H1 (cell line): ENCODE data around the gene GATAD2B. TPM values are rescaled to one million over a fixed set of nuclear protein-coding genes. Genes with fewer than 3 reads are reported as not detected.

ENCODE experiments used
- CTCF ChIA-PET: fragments of 300-600 bp; sonication (Branson Sonifier 250); formaldehyde crosslinking; loops from one replicate; lab custom pipeline; 2021; ENCODE audit not compliant: partially characterized antibody; lab: Charles Lee
- POLR2A ChIA-PET: fragments of 300-600 bp; sonication (Branson Sonifier 250); formaldehyde crosslinking; loops from one replicate; lab custom pipeline; 2021; ENCODE audit warnings: inconsistent platforms; ENCODE audit not compliant: partially characterized antibody; lab: Charles Lee
- DNase-seq, 2 experiments: peaks; one replicate each; pipeline versions ENCODE4 v3.0.0 to v3.0.0-alpha.2; 2010 to 2022; ENCODE audit warnings: low spot score in 2 of 2, low read depth in 1 of 2, mixed read lengths in 1 of 2
- FAIRE-seq: peaks from 2 replicates; lab custom pipeline; 2011; peaks lifted over from hg19 to GRCh38; lab: Jason Lieb, UNC
- H2AFZ ChIP-seq: 2 replicates; pipeline ENCODE4 v1.8.1; 2012; ENCODE audit warnings: low read length, inconsistent platforms
- H2AK5ac ChIP-seq: 2 replicates; pipeline ENCODE4 v1.6.1; 2013; ENCODE audit warnings: low read depth, low read length
- H2BK120ac ChIP-seq: replicated peaks from 2 replicates; pipeline ENCODE3; 2013; ENCODE audit warnings: low read depth, low read length, inconsistent platforms
- H2BK12ac ChIP-seq: 2 replicates; pipeline ENCODE4 v1.6.1; 2013; ENCODE audit warnings: low read depth, low read length
- H2BK15ac ChIP-seq: 2 replicates; pipeline ENCODE4 v1.6.1; 2013; ENCODE audit warnings: low read length
- H2BK20ac ChIP-seq: 2 replicates; pipeline ENCODE4 v1.6.1; 2013; ENCODE audit warnings: low read length
- H2BK5ac ChIP-seq: 2 replicates; pipeline ENCODE4 v1.6.1; 2013; ENCODE audit warnings: low read depth, low read length
- H3K14ac ChIP-seq: 2 replicates; pipeline ENCODE4 v1.6.1; 2013; ENCODE audit warnings: inconsistent platforms; ENCODE audit not compliant: insufficient read length
- H3K18ac ChIP-seq: 2 replicates; pipeline ENCODE4 v1.6.1; 2013; ENCODE audit warnings: low read length; ENCODE audit errors: extremely low read depth
- H3K23ac ChIP-seq: 2 replicates; pipeline ENCODE4 v1.6.1; 2013; ENCODE audit warnings: inconsistent platforms; ENCODE audit not compliant: insufficient read length
- H3K23me2 ChIP-seq: 2 replicates; pipeline ENCODE4 v1.6.1; 2013; ENCODE audit warnings: low read depth, low read length
- H3K27ac ChIP-seq: 2 replicates; pipeline ENCODE4 v1.6.1; 2011; ENCODE audit warnings: low read depth, low read length, inconsistent platforms
- H3K27me3 ChIP-seq, 4 experiments: replicated peaks in 1 of 4; 1 replicate in 1 of 4; 2 replicates in 3 of 4; pipeline versions ENCODE4 v1.6.1 to v1.8.1; 2011 to 2013; ENCODE audit warnings: low read length in 3 of 4, mild to moderate bottlenecking in 3 of 4, inconsistent platforms in 2 of 4, mixed read lengths in 2 of 4, moderate library complexity in 1 of 4; ENCODE audit not compliant: control insufficient read depth in 3 of 4, insufficient read depth in 3 of 4; ENCODE audit errors: extremely low read depth in 1 of 4
- H3K36me3 ChIP-seq, 4 experiments: 2 replicates each; pipeline versions ENCODE4 v1.6.1 to v1.8.1; 2011 to 2013; ENCODE audit warnings: mild to moderate bottlenecking in 4 of 4, low read length in 3 of 4, moderate library complexity in 2 of 4, control low read depth in 1 of 4, inconsistent platforms in 1 of 4; ENCODE audit not compliant: insufficient read depth in 4 of 4, control insufficient read depth in 2 of 4
- H3K4ac ChIP-seq: replicated peaks from 2 replicates; pipeline ENCODE3; 2013; ENCODE audit warnings: low read length, low read depth, mixed read lengths, inconsistent platforms; ENCODE audit not compliant: insufficient read length
- H3K4me1 ChIP-seq, 4 experiments: replicated peaks in 1 of 4; 1 replicate in 1 of 4; 2 replicates in 3 of 4; pipeline versions ENCODE4 v1.6.1 to v1.8.1; 2011 to 2013; ENCODE audit warnings: low read length in 3 of 4, inconsistent platforms in 2 of 4, mixed read lengths in 1 of 4; ENCODE audit not compliant: insufficient read depth in 4 of 4, control insufficient read depth in 3 of 4
- H3K4me2 ChIP-seq, 2 experiments: 2 replicates each; pipeline versions ENCODE4 v1.6.1 to v1.8.1; 2011 to 2013; ENCODE audit warnings: low read depth in 2 of 2, low read length in 2 of 2, control low read depth in 1 of 2, inconsistent platforms in 1 of 2, mild to moderate bottlenecking in 1 of 2; ENCODE audit not compliant: insufficient read depth in 1 of 2
- H3K4me3 ChIP-seq, 4 experiments: fragments of 200-600, 300-600 bp in 1 of 4; sonication (generic), shearing (Covaris generic), sonication (Bioruptor Twin) in 1 of 4; 2 replicates each; pipeline versions ENCODE4 v1.5.1 to v1.8.1; 2011 to 2016; ENCODE audit warnings: low read length in 4 of 4, low read depth in 3 of 4, control low read depth in 2 of 4, inconsistent platforms in 2 of 4, mild to moderate bottlenecking in 2 of 4, mixed read lengths in 1 of 4, moderate library complexity in 1 of 4; ENCODE audit not compliant: insufficient read depth in 2 of 4; ENCODE audit errors: extremely low read depth in 1 of 4
- H3K56ac ChIP-seq: replicated peaks from 2 replicates; pipeline ENCODE3; 2013; ENCODE audit warnings: low read depth, mild to moderate bottlenecking, mixed read lengths, low read length, inconsistent platforms; ENCODE audit not compliant: insufficient read length
- H3K79me1 ChIP-seq: 2 replicates; pipeline ENCODE4 v1.6.1; 2013; ENCODE audit warnings: low read depth, low read length, control low read depth
- H3K79me2 ChIP-seq, 2 experiments: 2 replicates each; pipeline versions ENCODE4 v1.6.1 to v1.8.1; 2012 to 2013; ENCODE audit warnings: low read length in 2 of 2, mild to moderate bottlenecking in 2 of 2, inconsistent platforms in 1 of 2; ENCODE audit not compliant: insufficient read depth in 2 of 2, control insufficient read depth in 1 of 2
- H3K9ac ChIP-seq, 4 experiments: replicated peaks in 1 of 4; 1 replicate in 1 of 4; 2 replicates in 3 of 4; pipeline versions ENCODE4 v1.6.1 to v1.8.1; 2011 to 2013; ENCODE audit warnings: low read depth in 3 of 4, low read length in 3 of 4, control low read depth in 2 of 4, mild to moderate bottlenecking in 2 of 4, moderate library complexity in 2 of 4, inconsistent platforms in 1 of 4; ENCODE audit errors: extremely low read depth in 1 of 4
- H3K9me3 ChIP-seq, 2 experiments: 2 replicates each; pipeline versions ENCODE4 v1.6.1 to v1.8.1; 2012 to 2013; ENCODE audit warnings: mild to moderate bottlenecking in 2 of 2, moderate library complexity in 2 of 2, control low read depth in 1 of 2, inconsistent platforms in 1 of 2, low read depth in 1 of 2, low read length in 1 of 2, mixed read lengths in 1 of 2; ENCODE audit not compliant: insufficient read depth in 2 of 2
- H4K20me1 ChIP-seq, 2 experiments: replicated peaks in 1 of 2; 2 replicates each; pipeline versions ENCODE3 to v1.8.1; 2011 to 2013; ENCODE audit warnings: inconsistent platforms in 2 of 2, low read length in 2 of 2, mild to moderate bottlenecking in 1 of 2; ENCODE audit not compliant: insufficient read depth in 2 of 2, control insufficient read depth in 1 of 2
- H4K5ac ChIP-seq: 2 replicates; pipeline ENCODE4 v1.6.1; 2013; ENCODE audit warnings: low read length, low read depth, mixed read lengths, inconsistent platforms; ENCODE audit not compliant: insufficient read length
- H4K8ac ChIP-seq: 2 replicates; pipeline ENCODE4 v1.8.0; 2013; ENCODE audit warnings: mild to moderate bottlenecking, moderate library complexity, low read length, inconsistent platforms; ENCODE audit not compliant: insufficient read depth; ENCODE audit errors: extremely low read depth
- H4K91ac ChIP-seq: replicated peaks from 2 replicates; pipeline ENCODE3; 2013; ENCODE audit warnings: low read length, mixed read lengths, inconsistent platforms; ENCODE audit not compliant: insufficient read length
- CBX5 ChIP-seq: fragments of 300-800, 300-1000 bp; sonication (generic); IDR thresholded peaks from 2 replicates; pipeline ENCODE4 v1.7.1; 2016; ENCODE audit warnings: antibody characterized with exemption, low read length, low read depth
- CEBPB ChIP-seq: IDR thresholded peaks from 2 replicates; pipeline ENCODE4 v1.6.1; 2012; ENCODE audit warnings: low read depth, low read length
- CTBP2 ChIP-seq: IDR thresholded peaks from 2 replicates; pipeline ENCODE4 v1.7.0; 2011; ENCODE audit warnings: borderline replicate concordance, mild to moderate bottlenecking, moderate library complexity, mixed read lengths, low read length; ENCODE audit not compliant: insufficient read depth, insufficient read length
- JUND ChIP-seq: IDR thresholded peaks from 2 replicates; pipeline ENCODE4 v1.6.1; 2011; ENCODE audit warnings: mild to moderate bottlenecking, improper control_type of control experiment, low read length
- KDM1A ChIP-seq: fragments of 200-600, 300-600 bp; sonication (generic); IDR thresholded peaks from 2 replicates; pipeline ENCODE4 v1.7.1; 2016; ENCODE audit warnings: mild to moderate bottlenecking, low read length, borderline replicate concordance
- KDM4A ChIP-seq: IDR thresholded peaks from one replicate; pipeline ENCODE4 v1.7.1; 2012; ENCODE audit warnings: low read depth, mild to moderate bottlenecking, moderate library complexity, low read length, inconsistent platforms; ENCODE audit not compliant: severe bottlenecking
- KDM5A ChIP-seq: fragments of 200-600 bp; IDR thresholded peaks from 2 replicates; pipeline ENCODE4 v1.7.1; 2012; ENCODE audit warnings: mild to moderate bottlenecking, low read length, inconsistent platforms, mixed read lengths
- NRF1 ChIP-seq: IDR thresholded peaks from 2 replicates; pipeline ENCODE4 v1.6.1; 2011; ENCODE audit warnings: mild to moderate bottlenecking, low read depth, low read length, improper control_type of control experiment
- POU5F1 ChIP-seq: IDR thresholded peaks from 2 replicates; pipeline ENCODE4 v1.6.1; 2011; ENCODE audit warnings: low read depth, mild to moderate bottlenecking, low read length, moderate library complexity
- RXRA ChIP-seq: IDR thresholded peaks from 2 replicates; pipeline ENCODE4 v1.6.1; 2011; ENCODE audit warnings: low read depth, mild to moderate bottlenecking, low read length, moderate library complexity; ENCODE audit not compliant: insufficient read depth
- SIN3A ChIP-seq, 2 experiments: IDR thresholded peaks in 1 of 2; conservative IDR thresholded peaks in 1 of 2; 2 replicates each; pipeline ENCODE4 v1.6.1; 2011 to 2012; ENCODE audit warnings: low read length in 2 of 2, improper control_type of control experiment in 1 of 2, low read depth in 1 of 2, mild to moderate bottlenecking in 1 of 2
- SP1 ChIP-seq: IDR thresholded peaks from 2 replicates; pipeline ENCODE4 v1.6.1; 2011; ENCODE audit warnings: low read depth, low read length
- YY1 ChIP-seq: IDR thresholded peaks from 2 replicates; pipeline ENCODE4 v1.6.1; 2011; ENCODE audit warnings: low read depth, mild to moderate bottlenecking, low read length
- ZNF274 ChIP-seq: IDR thresholded peaks from 2 replicates; pipeline ENCODE4 v1.7.0; 2012; ENCODE audit warnings: low read length, borderline replicate concordance; ENCODE audit errors: extremely low read depth
- WGBS, 2 experiments: shearing (Covaris generic) in 1 of 2; methylation state at CpG; one replicate each; pipeline versions ENCODE4 v1.1.6 to v1.1.7; 2013 to 2015; ENCODE audit warnings: low lambda C conversion rate in 2 of 2, mixed read lengths in 2 of 2, inconsistent platforms in 1 of 2, low coverage in 1 of 2, missing lambda C conversion rate in 1 of 2; ENCODE audit not compliant: insufficient replicate concordance in 2 of 2, insufficient coverage in 1 of 2, insufficient read length in 1 of 2; ENCODE audit errors: extremely low coverage in 1 of 2, missing lambda C conversion rate in 1 of 2; 5-methylcytosine and 5-hydroxymethylcytosine counted together
- polyA plus RNA-seq, 7 experiments: library from polyadenylated mRNA; depleted of rRNA in 3 of 7; stranded (reverse) in 5 of 7; unstranded in 2 of 7; fragments of >200 nt in 5 of 7; fragments of 200-250 nt in 2 of 7; gene quantifications; 1 replicate in 5 of 7; 2 replicates in 1 of 7; 4 replicates in 1 of 7; pipeline versions ENCODE4 v1.2.1 to v1.2.3, GENCODE V29; 2011 to 2013; ENCODE audit warnings: missing spikeins in 2 of 7, mixed read lengths in 2 of 7
- total RNA-seq: library from RNA; stranded (reverse); fragmentation: NEBNext Ultra II Directional; extraction: Animal tissue kit (Norgen Biotek cat#: 25700); gene quantifications from 2 replicates; pipeline ENCODE4 v1.2.1, GENCODE V29; 2021

Gene GATAD2B
- total and polyA plus RNA-seq, 2 of the 8 experiments (the other 6 are each of a cell fraction or from before 2014, with no cell fraction given), result 8.4 to 39.1 TPM

DNA sequence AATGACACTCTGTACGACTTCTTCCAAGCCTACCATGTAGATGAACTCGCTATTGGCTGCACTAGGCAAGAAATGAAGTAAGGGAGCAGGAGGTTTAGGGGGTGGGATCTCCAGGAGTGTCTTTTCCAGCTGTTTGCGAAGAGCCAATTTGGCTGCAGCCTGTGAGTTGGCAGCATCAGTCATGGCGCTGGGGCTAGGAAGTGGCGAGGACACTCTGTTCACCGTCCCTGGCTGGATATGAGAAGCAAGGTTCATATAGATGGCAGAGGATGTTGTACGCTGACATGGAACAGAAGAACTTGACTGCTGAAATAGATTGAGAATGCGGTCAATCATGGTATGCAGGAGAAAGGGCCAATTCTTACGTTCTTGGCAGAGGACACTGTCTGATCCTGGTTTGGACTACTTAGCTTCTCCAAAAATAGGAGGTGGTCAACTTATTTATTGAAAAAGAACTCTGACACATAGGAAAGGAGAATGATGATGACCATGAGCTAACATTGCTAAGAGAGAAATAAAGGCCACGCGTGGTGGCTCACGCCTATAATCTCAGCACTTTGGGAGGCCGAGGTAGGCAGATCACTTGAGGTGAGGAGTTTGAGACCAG lies 106.4 kb downstream of the GATAD2B start:
- H2BK120ac ChIP-seq, result no peak overlapping the region
- no peak overlapping the region for H3K14ac ChIP-seq
- CTCF ChIA-PET, result interaction anchor here (1.0 to 2.5 kb wide), 6 partner anchors 9 to 171 kb away, joined by 3 to 19 read pairs (median 4); partner anchors contain the start of genes JTB and RAB13
- no peak overlapping the region for H3K4me3 ChIP-seq
- H2BK15ac ChIP-seq, result no peak overlapping the region
- H3K23me2 ChIP-seq, result no peaks in the 10 kb centered on the region
- H4K8ac ChIP-seq, result no peak overlapping the region
- peaks cover 21 to 71% (median 47%) of the 10 kb centered on the region in 4 experiments for H3K36me3 ChIP-seq
- H3K56ac ChIP-seq, result no peak overlapping the region
- H3K4me1 ChIP-seq, result no peaks in the 10 kb centered on the region
- H2BK12ac ChIP-seq, result no peak overlapping the region
- no peak overlapping the region for H2AFZ ChIP-seq
- no peak overlapping the region for H3K27ac ChIP-seq
- H3K9me3 ChIP-seq, result no peaks in the 10 kb centered on the region
- POLR2A ChIA-PET, result interaction anchor here (0.6 to 2.5 kb wide), 7 partner anchors 11 to 174 kb away, joined by 3 to 14 read pairs (median 4); partner anchors contain the start of genes GATAD2B and RPS27
- H3K4ac ChIP-seq, result no peak overlapping the region
- H2BK20ac ChIP-seq, result no peak overlapping the region
- H3K79me1 ChIP-seq, result no peaks in the 10 kb centered on the region
- H4K91ac ChIP-seq, result no peak overlapping the region
- no peak for DNase-seq
- H2AK5ac ChIP-seq, result no peak overlapping the region
- H4K20me1 ChIP-seq, result no peaks in the 10 kb centered on the region
- no peak overlapping the region for H4K5ac ChIP-seq
- no peaks in the 10 kb centered on the region for H3K27me3 ChIP-seq
- no peak overlapping the region for H3K9ac ChIP-seq
- H3K4me2 ChIP-seq, result no peak overlapping the region
- WGBS, 2 experiments, result 94% methylated on average over 13 of the region's 13 CpGs; no CpG with 5 or more reads in 1 of the 2 experiments
- FAIRE-seq, result no peak
- no peak overlapping the region for H2BK5ac ChIP-seq
- no peak overlapping the region for H3K23ac ChIP-seq
- no peak overlapping the region for H3K18ac ChIP-seq
- no peaks in the 10 kb centered on the region for H3K79me2 ChIP-seq
- TF ChIP-seq CEBPB (no peak), KDM5A (no peak), RXRA (no peak), NRF1 (no peak), KDM1A (no peak), CBX5 (no peak), YY1 (no peak), JUND (no peak), SIN3A (conservative IDR thresholded peaks at IDR 0.05 in 1 of 2, IDR thresholded peaks at IDR 0.05 in 1 of 2; ENCODE audit: low read depth in 1 of 2, low read length in 2 of 2) (no peak), SP1 (no peak), ZNF274 (no peak), CTBP2 (no peak), KDM4A (no peak), POU5F1 (no peak)
